Left lung (tissue), 10 donors: ENCODE measurements around the gene CCDC85C. TPM values are rescaled to one million over a fixed set of nuclear protein-coding genes. Genes with fewer than 3 reads are reported as not detected.

Experiments
- ATAC-seq: fragments of 200-7000 bp; cut with Tn5 transposase; one replicate; pipeline ENCODE4 v1.9.1; 2020; ENCODE audit warnings: moderate library complexity
- DNase-seq, 4 donors: peaks; one replicate each; pipeline ENCODE4 v3.0.0-alpha.2; 2013 to 2020
- H3K27ac ChIP-seq, 2 donors: fragments of 200-600 bp; sonication (generic) in 1 of 2; one replicate each; pipeline versions ENCODE4 v1.5.0 to v1.8.0; 2020 to 2021
- H3K27me3 ChIP-seq, 2 donors: fragments of 200-600 bp; sonication (generic) in 1 of 2; one replicate each; pipeline versions ENCODE4 v1.5.0 to v1.8.0; 2020 to 2021
- H3K36me3 ChIP-seq, 2 donors: fragments of 200-600 bp; sonication (generic) in 1 of 2; one replicate each; pipeline versions ENCODE4 v1.5.0 to v1.8.0; 2020 to 2021
- H3K4me1 ChIP-seq, 2 donors: fragments of 200-600 bp; one replicate each; pipeline ENCODE4 v1.8.0; 2021
- H3K4me3 ChIP-seq, 2 donors: fragments of 200-600 bp; sonication (generic) in 1 of 2; one replicate each; pipeline versions ENCODE4 v1.5.0 to v1.8.0; 2020 to 2021; ENCODE audit warnings: mild to moderate bottlenecking in 1 of 2
- H3K9me3 ChIP-seq, 2 donors: fragments of 200-600 bp; sonication (generic) in 1 of 2; one replicate each; pipeline versions ENCODE4 v1.5.0 to v1.8.0; 2020 to 2021
- CTCF ChIP-seq, 2 donors: fragments of 200-600 bp; sonication (generic) in 1 of 2; IDR thresholded peaks; one replicate each; pipeline versions ENCODE4 v1.5.0 to v1.8.0; 2021; ENCODE audit warnings: antibody characterized with exemption in 2 of 2
- intact Hi-C, 2 donors: fragments of 100-400 bp; cut with DNase I; formaldehyde crosslinking; loops; one replicate each; pipeline versions ENCODE4 v1.11.2 to v1.14.2; 2022
- polyA plus RNA-seq, 6 donors: library from polyadenylated mRNA; unstranded; fragments of 120-200 nt; gene quantifications; one replicate each; pipeline ENCODE4 v1.2.1, GENCODE V29; 2013; ENCODE audit not compliant: insufficient read length in 6 of 6
- total RNA-seq, 2 donors: library from RNA; stranded (reverse); fragmentation: NEBNext Ultra II Directional; extraction: Animal tissue kit (Norgen Biotek cat#: 25700); gene quantifications; one replicate each; pipeline ENCODE4 v1.2.1, GENCODE V29; 2021
- donor health status: DM: no; HTN: yes; CAD: no.
- donor health status: DM: no; HTN: no; CAD: no.

CCDC85C gene
- total and polyA plus RNA-seq, 8 donors = 6.3 to 19.0 (median 13.2) TPM

DNA sequence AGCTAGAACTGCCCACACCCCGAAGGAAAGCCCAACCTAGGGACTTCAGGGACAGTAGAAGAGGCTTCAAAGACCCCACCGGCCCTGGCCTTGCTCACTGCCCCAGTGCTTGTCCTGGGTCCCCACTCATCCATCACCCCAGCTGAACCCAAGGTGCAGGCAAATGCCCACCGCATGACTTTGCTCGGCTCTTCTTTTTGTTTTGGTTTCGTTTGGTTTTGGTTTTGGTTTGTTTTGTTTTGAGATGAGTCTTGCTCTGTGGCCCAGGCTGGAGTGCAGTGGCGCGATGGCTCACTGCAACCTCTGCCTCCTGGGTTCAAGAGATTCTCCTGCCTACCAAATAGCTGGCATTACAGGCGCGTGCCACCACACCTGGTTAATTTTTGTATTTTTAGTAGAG lies 9.0 kb downstream of the CCDC85C start:
- Histone ChIP-seq H3K9me3 (no peaks in the 10 kb centered on the region), H3K36me3 (no peaks in the 10 kb centered on the region), H3K27me3 (no peaks in the 10 kb centered on the region), H3K27ac (peak overlapping the region in 1 of 2 donors; percentile 65), H3K4me3 (no peak overlapping the region), H3K4me1 (peaks cover 12 to 77% of the 10 kb centered on the region in 2 donors)
- TF ChIP-seq CTCF (IDR thresholded peaks at IDR 0.05) = no peak
- DNase-seq (peak in 1 of 4 donors; percentile 24), ATAC-seq (no peak)
- intact Hi-C loops = no loop called here

GRCh38 chr14:99593971-99594841 lies 9.8 kb downstream of the CCDC85C start:
- TF ChIP-seq CTCF (IDR thresholded peaks at IDR 0.05) = no peak
- intact Hi-C loops = no loop called here
- DNase-seq (peak in 1 of 4 donors; percentile 33), ATAC-seq (no peak)
- no peaks in the 10 kb centered on the region for H3K36me3 ChIP-seq
- peak overlapping the region in 1 of 2 donors; percentile 69 for H3K27ac ChIP-seq
- no peaks in the 10 kb centered on the region for H3K9me3 ChIP-seq
- peaks cover 12 to 76% of the 10 kb centered on the region in 2 donors for H3K4me1 ChIP-seq
- H3K4me3 ChIP-seq = no peak overlapping the region
- no peaks in the 10 kb centered on the region for H3K27me3 ChIP-seq

DNA sequence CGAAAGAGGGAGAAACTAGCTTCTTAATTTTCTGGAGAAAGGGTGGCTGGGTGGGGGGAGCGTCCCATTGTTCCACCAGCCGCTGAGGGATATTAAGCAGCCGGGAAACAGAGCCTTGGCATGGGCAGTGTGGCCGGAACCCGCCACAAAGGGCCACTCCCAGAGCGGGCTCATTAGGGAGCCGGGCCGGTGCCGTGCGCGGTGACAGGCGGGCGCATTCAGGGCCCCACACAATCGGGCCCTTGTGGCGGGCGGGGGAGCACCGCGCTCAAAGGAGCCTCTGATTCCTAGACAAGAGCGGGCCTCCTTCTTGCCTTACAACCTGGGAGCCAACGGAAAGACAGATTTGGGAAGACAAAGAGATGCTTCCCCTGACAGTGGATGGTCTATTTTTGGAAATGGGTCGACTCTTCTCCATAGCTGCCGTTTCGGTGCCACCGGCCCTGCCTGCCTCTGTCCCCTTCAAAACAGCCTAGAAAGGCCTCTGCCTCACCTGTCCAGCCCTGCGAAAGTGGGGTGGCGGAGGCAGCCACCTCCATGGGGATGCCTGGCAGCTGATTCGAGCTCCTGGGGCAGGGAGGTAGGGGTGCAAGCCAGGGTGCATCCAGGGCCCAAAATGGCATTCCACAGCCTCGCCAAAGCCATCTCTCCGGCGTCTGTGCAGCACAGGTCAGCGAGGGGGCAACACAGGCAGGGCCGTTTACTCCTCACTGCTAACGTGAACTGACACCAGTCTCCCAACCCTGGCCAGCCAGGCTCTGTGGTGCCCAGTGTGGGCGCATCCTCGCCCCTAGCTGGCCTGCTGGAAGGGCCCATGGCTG lies 10.9 kb downstream of the CCDC85C start:
- Histone ChIP-seq H3K9me3 (no peaks in the 10 kb centered on the region), H3K36me3 (no peaks in the 10 kb centered on the region), H3K27ac (peak overlapping the region; percentile 30 to 69), H3K4me3 (no peak overlapping the region), H3K4me1 (peaks cover 12 to 73% of the 10 kb centered on the region in 2 donors), H3K27me3 (no peaks in the 10 kb centered on the region)
- DNase-seq (peak in 1 of 4 donors; percentile 78), ATAC-seq (no peak)
- TF ChIP-seq CTCF (IDR thresholded peaks at IDR 0.05) = no peak
- intact Hi-C loops = no loop called here

GRCh38 chr14:99592394-99592793 lies 11.6 kb downstream of the CCDC85C start:
- Histone ChIP-seq H3K27me3 (no peaks in the 10 kb centered on the region), H3K36me3 (no peaks in the 10 kb centered on the region), H3K9me3 (no peaks in the 10 kb centered on the region), H3K4me3 (no peak overlapping the region), H3K4me1 (peaks cover 12 to 73% of the 10 kb centered on the region in 2 donors), H3K27ac (peak overlapping the region; percentile 30 to 69)
- DNase-seq (no peak), ATAC-seq (no peak)
- TF ChIP-seq CTCF (IDR thresholded peaks at IDR 0.05) = no peak
- intact Hi-C loops = no loop called here
